Adrenal gland (tissue), 5 donors: ENCODE results near the gene NAT9.

ENCODE experiments used
- POLR2A ChIP-seq, 2 donors: fragments of 450-650 bp; IDR thresholded peaks; one replicate each; pipeline ENCODE4 v1.6.1; 2017; ENCODE audit warnings: antibody characterized with exemption in 2 of 2, mild to moderate bottlenecking in 2 of 2, moderate library complexity in 1 of 2
- TF ChIP-seq, protein P1 (sequence below), 6 experiments: fragments of 450-650 bp in 4 of 6; fragments of 200-600 bp in 2 of 6; sonication (generic) in 1 of 6; IDR thresholded peaks; 1 replicate in 5 of 6; 2 replicates in 1 of 6; pipeline versions ENCODE4 v1.5.1 to v1.8.0; 2016 to 2021; ENCODE audit warnings: antibody characterized with exemption in 6 of 6, mild to moderate bottlenecking in 2 of 6, moderate library complexity in 1 of 6
- donor health status: DM: no; HTN: no; CAD: no.

DNA sequence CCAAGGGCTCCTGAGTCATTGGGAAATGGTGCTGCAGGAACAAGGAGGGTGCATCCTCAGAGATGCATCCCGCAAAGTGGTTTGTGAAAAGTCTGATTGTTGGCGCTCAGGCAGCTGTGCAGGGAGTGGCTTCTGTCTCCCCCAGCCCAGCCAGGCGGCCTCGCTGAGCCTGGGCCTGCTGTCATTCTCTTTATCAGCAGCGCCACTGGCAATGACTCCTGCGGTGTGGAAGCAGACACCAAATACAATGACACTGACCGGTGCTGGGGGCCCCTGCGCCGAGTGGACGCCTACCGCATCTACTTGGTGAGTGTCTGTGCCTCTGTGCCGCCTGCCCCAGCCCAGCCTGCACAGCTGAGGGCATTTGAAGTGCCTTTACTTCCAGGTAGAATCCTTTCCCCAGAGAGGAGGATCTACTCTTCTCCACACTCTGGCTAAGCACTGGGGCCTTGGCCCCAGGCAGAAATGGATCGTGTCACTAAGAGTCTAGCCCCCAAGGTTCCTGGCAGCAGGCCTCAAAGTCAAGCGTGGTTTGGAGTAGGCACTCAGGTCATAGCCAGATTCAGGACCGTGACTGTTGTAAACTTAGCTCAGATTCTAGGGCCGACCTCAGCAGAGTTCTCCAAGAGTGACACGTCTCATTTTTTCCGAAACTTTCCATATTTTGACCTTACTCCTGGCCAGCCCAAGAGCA lies 19.3 kb upstream of the NAT9 start:
- TF ChIP-seq, protein P1, sequence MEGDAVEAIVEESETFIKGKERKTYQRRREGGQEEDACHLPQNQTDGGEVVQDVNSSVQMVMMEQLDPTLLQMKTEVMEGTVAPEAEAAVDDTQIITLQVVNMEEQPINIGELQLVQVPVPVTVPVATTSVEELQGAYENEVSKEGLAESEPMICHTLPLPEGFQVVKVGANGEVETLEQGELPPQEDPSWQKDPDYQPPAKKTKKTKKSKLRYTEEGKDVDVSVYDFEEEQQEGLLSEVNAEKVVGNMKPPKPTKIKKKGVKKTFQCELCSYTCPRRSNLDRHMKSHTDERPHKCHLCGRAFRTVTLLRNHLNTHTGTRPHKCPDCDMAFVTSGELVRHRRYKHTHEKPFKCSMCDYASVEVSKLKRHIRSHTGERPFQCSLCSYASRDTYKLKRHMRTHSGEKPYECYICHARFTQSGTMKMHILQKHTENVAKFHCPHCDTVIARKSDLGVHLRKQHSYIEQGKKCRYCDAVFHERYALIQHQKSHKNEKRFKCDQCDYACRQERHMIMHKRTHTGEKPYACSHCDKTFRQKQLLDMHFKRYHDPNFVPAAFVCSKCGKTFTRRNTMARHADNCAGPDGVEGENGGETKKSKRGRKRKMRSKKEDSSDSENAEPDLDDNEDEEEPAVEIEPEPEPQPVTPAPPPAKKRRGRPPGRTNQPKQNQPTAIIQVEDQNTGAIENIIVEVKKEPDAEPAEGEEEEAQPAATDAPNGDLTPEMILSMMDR (IDR thresholded peaks at IDR 0.05), result no peak
- no peak for TF ChIP-seq POLR2A (IDR thresholded peaks at IDR 0.05)
